GM12872 (cell line): ENCODE data around the gene RGS2.

Experiments
- CTCF ChIP-seq: IDR thresholded peaks from 3 replicates; pipeline ENCODE4 v1.5.1; 2011; ENCODE audit warnings: low read depth, mild to moderate bottlenecking, low read length, moderate library complexity; ENCODE audit not compliant: insufficient read depth

Gene RGS2

GRCh38 chr1:192831706-192832355 lies 23.0 kb downstream of the RGS2 start:
- TF ChIP-seq CTCF = no peak

GRCh38 chr1:192832492-192832891 lies 23.7 kb downstream of the RGS2 start:
- no peak for TF ChIP-seq CTCF

GRCh38 chr1:192835116-192835515 lies 26.3 kb downstream of the RGS2 start:
- no peak for TF ChIP-seq CTCF

- no peak for TF ChIP-seq CTCF
Measured at GRCh38 chr1:192839162-192840066, 30.6 kb downstream of the RGS2 start.

- no peak for TF ChIP-seq CTCF
Measured at GRCh38 chr1:192844360-192844759, 35.5 kb downstream of the RGS2 start.

GRCh38 chr1:192846950-192847349 lies 38.1 kb downstream of the RGS2 start:
- no peak for TF ChIP-seq CTCF

GRCh38 chr1:192849011-192849410 lies 40.2 kb downstream of the RGS2 start:
- TF ChIP-seq CTCF = no peak
